ENCODE measurements around the gene EXD3.

The EXD3 gene

GRCh38 chr9:137278721-137279711 lies 143.9 kb downstream of the EXD3 start:
- DNase-seq, result no peak

- DNase-seq, result no peak
Measured at GRCh38 chr9:137278061-137278701, 144.8 kb downstream of the EXD3 start.

GRCh38 chr9:137277329-137278041 lies 145.5 kb downstream of the EXD3 start, which contains the start of gene TOR4A:
Gene TOR4A (plus strand): TSS chr9:137277726. CDS start chr9:137278690, 964 bp downstream.
- no peak for DNase-seq

- no peak for DNase-seq
Measured at GRCh38 chr9:137276473-137277328, 146.3 kb downstream of the EXD3 start.

GRCh38 chr9:137275588-137276472 lies 147.1 kb downstream of the EXD3 start:
- DNase-seq, result no peak

GRCh38 chr9:137275203-137275587 lies 147.8 kb downstream of the EXD3 start:
- no peak for DNase-seq

GRCh38 chr9:137273611-137274320 lies 149.2 kb downstream of the EXD3 start:
- DNase-seq, result peak; percentile 51 to 86

- DNase-seq, result no peak
Measured at GRCh38 chr9:137273095-137273490, 149.9 kb downstream of the EXD3 start.

- peak in 1 of 2 experiments; percentile 41 for DNase-seq
Measured at GRCh38 chr9:137272241-137273094, 150.5 kb downstream of the EXD3 start.

- no peak for DNase-seq
Measured at GRCh38 chr9:137271696-137272076, 151.3 kb downstream of the EXD3 start.

GRCh38 chr9:137270929-137271695 lies 151.8 kb downstream of the EXD3 start:
- no peak for DNase-seq

- DNase-seq, result peak in 1 of 2 experiments; percentile 64
Measured at GRCh38 chr9:137269231-137269772, 153.7 kb downstream of the EXD3 start.

- no peak for DNase-seq
Measured at GRCh38 chr9:137268538-137269201, 154.3 kb downstream of the EXD3 start.

- no peak for DNase-seq
Measured at GRCh38 chr9:137267933-137268355, 155.0 kb downstream of the EXD3 start.

GRCh38 chr9:137266585-137267453 lies 156.1 kb downstream of the EXD3 start:
- no peak for DNase-seq

- DNase-seq, result no peak
Measured at GRCh38 chr9:137266162-137266527, 156.8 kb downstream of the EXD3 start.
